Measurements from ENCODE around the gene ADORA2A. TPM values are rescaled to one million over a fixed set of nuclear protein-coding genes. Genes with fewer than 3 reads are reported as not detected.

Gene ADORA2A
- polyA plus RNA-seq (2013, experiment 1 of 2; ENCODE audit: insufficient read length): 2.8 TPM
- polyA plus RNA-seq (2013, experiment 2 of 2; ENCODE audit: insufficient read length): 2.9 TPM

DNA sequence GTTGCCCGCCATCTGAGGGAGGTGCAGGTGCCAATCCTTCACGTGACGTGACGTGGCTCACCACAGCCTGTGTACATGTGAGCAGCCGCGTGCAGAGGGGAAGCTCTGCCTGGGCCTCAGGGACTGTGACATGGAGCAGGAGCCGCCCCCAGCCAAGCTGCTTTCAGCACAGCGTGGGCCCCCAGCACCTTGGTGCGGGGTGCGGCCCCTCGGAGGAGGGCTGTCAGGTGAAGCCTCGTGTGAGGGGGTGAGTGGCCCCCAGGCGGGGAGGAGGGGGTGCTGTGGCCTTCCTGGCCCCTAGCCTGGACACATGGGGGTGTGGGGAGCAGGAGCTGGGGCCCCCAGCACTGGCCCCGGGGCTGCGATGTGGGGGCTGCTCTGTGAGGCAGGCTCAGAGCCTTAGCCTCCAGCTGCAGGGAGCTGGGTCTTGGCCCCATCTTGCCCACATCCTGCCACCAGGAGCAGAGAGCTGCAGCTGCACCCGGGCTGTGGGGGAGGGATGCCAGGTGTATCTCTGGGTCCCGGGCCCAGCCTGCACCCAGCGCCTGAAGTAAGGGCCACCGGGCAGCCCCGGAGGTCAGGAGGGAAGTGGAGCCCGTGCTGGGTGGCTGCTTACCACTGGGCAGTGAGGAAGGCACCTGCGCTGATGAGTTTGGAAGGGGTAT lies at the start of gene ADORA2A:
ADORA2A (plus strand) TSS at position 100 of the 665 bp plus-strand sequence. CDS start 5,806 bp downstream, outside the sequence.
- DNase-seq: no peak

DNA sequence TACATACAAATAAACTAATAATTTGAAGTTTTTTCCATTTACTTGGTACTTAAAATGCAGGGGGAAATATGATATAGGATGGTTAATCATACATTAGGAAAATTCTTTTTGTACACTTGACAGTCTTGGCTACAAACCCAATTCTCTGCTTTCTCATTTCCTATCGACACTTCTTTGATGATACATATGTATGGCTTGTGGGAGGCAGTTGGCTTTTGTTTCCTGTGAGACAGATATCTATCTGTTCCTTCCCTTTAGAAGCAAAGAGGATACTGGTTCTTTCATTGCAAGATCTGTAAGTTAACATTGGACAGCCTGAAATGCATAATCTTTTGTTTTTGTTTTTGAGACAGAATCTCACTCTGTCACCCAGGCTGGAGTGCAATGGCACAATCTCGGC lies 47.9 kb upstream of the ADORA2A start:
- no peak for DNase-seq

GRCh38 chr22:24380220-24380904 lies 47.0 kb upstream of the ADORA2A start:
- DNase-seq: no peak

DNA sequence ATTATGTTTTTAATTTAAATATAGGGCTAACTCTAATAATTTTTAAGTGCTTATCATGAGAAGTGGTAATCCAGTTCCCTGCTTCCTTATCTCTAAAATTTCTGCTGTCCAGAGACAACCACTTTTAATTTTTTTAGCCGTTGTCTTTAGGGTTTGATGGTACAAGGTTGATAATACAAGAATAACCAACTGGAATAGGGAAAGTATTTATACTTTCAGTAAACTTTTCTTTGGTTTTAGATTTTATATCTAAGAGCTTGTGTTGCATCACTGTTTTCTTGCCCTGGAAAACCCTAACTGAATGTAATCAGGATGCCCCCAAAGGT lies 46.5 kb upstream of the ADORA2A start:
- DNase-seq: no peak

DNA sequence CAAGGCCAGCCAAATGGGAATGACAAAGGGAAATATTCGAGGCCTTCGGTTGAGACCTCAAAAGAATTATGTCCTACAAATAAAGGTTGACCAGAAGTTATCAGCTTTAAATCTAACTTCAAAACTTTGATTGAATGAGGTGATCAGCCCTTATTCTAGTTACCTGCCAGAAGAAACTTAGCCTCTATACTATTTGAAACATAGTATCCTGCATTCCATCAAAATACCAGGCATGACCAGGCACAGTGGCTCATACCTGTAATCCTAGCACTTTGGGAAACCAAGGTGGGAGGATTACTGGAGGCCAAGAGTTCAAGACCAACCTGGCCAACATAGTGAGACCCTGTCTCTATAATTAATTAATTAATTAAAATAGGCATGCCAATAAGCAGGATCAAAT lies 44.3 kb upstream of the ADORA2A start:
- no peak for DNase-seq

GRCh38 chr22:24384131-24384530 lies 43.3 kb upstream of the ADORA2A start:
- no peak for DNase-seq

- peak; percentile 38 for DNase-seq
Measured at GRCh38 chr22:24386937-24387471, 40.4 kb upstream of the ADORA2A start.

DNA sequence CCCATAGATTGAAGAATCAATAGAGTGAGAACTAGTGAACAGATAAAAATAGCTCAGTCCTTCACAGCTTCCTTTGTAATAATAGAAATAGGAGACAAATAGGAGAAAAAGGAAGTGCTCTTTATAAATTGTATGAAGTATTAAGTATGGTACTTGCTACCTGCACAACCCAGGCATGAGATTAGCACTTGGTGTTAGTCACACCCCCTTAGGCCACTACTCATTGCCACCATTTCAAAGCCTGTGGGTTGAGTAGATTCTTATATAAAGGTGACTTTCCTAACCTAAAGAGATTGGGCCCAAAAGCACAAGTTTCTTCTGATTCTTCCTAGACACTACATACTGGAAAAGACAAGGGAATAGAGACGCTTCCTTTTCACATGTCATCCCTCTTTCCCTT lies 37.7 kb upstream of the ADORA2A start:
- no peak for DNase-seq

DNA sequence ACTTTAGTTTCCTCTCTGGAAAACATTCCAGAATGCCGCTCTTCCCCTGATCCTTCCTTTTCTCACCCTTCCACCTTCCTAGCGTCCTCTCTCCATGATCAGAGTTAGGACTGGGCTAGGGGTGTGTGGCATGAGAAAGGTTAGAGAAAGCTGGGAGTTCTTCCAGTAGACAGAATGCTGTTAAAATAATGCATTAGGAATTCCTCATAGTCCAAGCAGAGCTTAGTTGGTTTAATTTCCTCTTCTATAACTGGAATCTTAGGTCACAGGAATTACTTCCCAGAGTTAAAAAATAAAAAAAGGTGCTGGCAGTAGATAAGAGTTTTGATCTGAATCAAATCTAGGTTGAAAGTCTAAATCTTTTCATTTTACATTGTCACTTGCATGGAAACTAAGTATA lies 37.2 kb upstream of the ADORA2A start:
- no peak for DNase-seq

DNA sequence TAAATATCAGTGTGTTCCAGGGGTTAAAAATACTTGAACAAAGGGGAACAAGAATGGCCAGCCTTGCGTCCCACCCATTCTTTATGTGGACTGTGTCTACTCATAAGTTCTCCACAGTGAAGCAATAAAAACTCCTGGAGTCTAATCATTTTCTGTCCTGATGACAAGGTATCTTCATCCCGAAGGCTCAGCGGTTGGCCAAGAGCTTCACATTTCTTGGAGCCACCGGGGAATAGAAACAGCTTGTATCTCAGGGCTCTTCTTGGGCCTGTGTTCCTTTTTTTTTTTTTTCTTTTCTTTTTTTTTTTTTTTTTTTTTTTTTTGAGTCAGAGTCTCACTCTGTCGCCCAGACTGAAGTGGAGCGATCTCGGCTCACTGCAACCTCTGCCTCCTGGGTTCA lies 36.8 kb upstream of the ADORA2A start:
- DNase-seq: peak; percentile 75

DNA sequence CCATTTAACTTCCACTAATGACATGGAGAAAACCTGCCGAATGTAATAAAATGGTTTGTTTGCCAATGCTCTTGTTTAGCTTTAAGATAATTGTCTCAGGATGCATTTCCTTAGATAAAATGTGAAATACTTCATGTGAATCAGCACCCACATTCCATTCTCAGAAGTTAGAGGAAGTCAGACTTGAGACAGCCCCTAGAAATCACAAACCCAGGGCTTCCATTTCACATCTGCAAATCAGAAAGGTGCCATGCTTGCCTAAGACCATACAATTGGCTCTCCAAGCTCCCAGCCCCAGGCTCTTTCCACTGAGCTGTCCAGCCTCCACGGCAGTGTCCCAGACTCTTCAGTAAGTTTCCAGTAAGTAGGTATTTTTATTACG lies 35.6 kb upstream of the ADORA2A start:
- DNase-seq: peak; percentile 53

- no peak for DNase-seq
Measured at GRCh38 chr22:24392218-24392931, 35.0 kb upstream of the ADORA2A start.

GRCh38 chr22:24393012-24393559 lies 34.3 kb upstream of the ADORA2A start:
- no peak for DNase-seq

- no peak for DNase-seq
Measured at GRCh38 chr22:24393848-24394247, 33.6 kb upstream of the ADORA2A start.

- DNase-seq: no peak
Measured at GRCh38 chr22:24394254-24394653, 33.1 kb upstream of the ADORA2A start.

- no peak for DNase-seq
Measured at GRCh38 chr22:24398409-24398808, 29.0 kb upstream of the ADORA2A start.

DNA sequence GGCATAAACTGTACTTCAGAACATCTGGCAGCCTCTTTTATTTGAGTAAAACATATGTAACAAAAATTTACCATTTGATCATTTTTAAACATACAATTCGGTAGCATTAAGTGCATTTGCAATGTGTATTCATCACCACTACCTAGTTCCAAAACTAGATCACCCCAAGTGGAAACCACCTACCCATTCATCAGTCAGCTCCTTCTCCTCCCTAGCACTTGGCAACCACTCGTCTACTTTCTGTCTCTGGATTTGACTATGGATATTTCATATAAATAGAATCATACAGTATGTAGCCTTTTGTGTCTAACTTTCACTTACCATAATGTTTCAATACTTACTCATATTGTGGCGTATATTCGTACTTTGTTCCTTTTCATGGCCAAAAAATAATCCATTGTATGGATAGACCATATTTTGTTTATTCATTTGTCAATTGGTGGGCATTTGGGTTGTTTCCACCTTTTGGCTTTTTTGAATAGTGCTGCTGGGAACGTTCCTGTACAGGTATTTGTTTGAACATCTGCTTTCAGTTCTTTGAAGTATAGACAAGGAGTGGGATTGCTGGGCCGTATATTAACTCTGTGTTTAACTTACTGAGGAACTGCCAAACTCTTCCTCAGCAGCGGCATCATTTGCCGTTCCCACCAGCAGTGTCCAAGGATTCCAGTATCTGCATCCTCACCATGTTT lies 27.2 kb upstream of the ADORA2A start:
- DNase-seq: no peak

DNA sequence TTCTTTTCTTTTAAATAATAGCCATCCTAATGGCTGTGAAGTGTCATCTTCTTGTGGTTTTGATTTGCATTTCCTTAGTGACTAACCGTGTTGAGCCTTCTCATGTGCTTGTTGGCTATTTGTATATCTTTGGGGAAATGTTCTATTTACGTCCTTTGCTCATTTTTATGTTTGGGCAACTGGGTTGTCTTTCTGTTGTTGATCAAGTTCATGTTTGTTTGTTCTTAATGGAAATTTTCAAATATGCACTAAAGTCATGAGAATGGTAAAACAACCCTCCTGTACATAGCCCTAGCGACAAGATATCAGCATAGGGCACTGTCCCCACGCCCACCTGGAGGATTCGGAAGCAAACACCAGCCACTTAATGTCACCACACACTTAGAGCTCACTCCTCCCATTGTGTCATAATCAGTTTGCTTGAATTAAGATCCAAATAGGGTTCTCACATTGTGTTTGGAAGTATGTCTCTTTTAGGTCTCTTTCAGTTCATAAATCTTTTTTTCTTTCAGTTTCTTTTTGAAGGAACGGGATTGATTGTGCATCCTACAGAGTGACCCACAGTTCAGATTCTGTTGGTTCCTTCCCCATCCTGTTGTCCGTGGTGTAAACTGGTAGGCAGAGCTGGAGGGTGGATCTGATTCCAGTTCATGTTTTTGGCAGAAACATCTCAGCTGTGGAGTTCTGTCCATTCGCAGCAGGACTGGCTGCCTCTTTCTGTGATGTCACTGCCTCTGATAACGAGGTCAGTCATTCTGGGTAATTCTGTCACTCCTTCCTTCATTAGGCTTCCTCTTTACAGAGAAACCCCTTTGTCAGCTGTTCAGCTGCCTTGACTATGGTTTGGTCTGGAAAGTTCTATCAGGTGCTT lies 26.4 kb upstream of the ADORA2A start:
- DNase-seq: peak; percentile 24

- DNase-seq: no peak
Measured at GRCh38 chr22:24401931-24402367, 25.4 kb upstream of the ADORA2A start.

GRCh38 chr22:24402460-24403192 lies 24.8 kb upstream of the ADORA2A start:
- DNase-seq: peak; percentile 94

GRCh38 chr22:24403346-24403745 lies 24.1 kb upstream of the ADORA2A start:
- no peak for DNase-seq
